Uterus (tissue), 2 donors: ENCODE results near the gene GATA2.

ENCODE experiments used
- CTCF ChIP-seq, 4 experiments: fragments of 200-600 bp in 2 of 4; fragments of 450-650 bp in 2 of 4; sonication (generic) in 2 of 4; IDR thresholded peaks; one replicate each; pipeline ENCODE4 v1.5.1; 2016 to 2019; ENCODE audit warnings: antibody characterized with exemption in 4 of 4, mild to moderate bottlenecking in 2 of 4, moderate library complexity in 1 of 4
- POLR2A ChIP-seq, 2 donors: fragments of 450-650 bp; IDR thresholded peaks; one replicate each; pipeline ENCODE4 v1.6.1; 2016; ENCODE audit warnings: antibody characterized with exemption in 2 of 2, mild to moderate bottlenecking in 1 of 2, moderate library complexity in 1 of 2

DNA sequence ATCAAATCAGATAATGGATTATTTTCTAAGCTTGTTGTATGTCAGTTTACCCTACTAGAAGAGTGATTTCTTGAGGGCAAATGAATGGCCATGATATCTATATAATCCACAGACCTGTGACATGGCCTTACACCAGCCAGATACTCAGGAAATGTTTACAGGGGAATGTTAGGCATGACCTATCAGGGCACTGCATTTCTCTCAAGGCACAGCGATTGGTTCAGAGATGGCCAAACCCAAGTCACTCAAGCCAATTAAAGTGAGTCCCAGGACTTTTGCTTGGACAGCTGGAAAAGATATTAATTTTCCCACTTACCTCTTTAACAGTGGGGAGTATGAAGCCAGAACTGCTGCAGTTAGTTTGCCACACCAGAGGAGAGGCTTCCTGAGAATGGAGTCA is 28.7 kb upstream of the GATA2 start:
- TF ChIP-seq POLR2A (IDR thresholded peaks at IDR 0.05) = no peak
- no peak for TF ChIP-seq CTCF (IDR thresholded peaks at IDR 0.05)
